HEK293T (cell line): ENCODE data around the gene LITAFD.

Source experiments
- BHLHE40 ChIP-seq: fragments of 450-650 bp; IDR thresholded peaks from 2 replicates; pipeline ENCODE4 v1.6.1; 2016; ENCODE audit warnings: mild to moderate bottlenecking, moderate library complexity, borderline replicate concordance
- NFRKB ChIP-seq: fragments of 450-650 bp; IDR thresholded peaks from 2 replicates; pipeline ENCODE4 v1.6.1; 2016; ENCODE audit warnings: mild to moderate bottlenecking, moderate library complexity

GRCh38 chr16:8882725-8883377, 700 bp downstream of the LITAFD start:
- TF ChIP-seq BHLHE40 (no peak), NFRKB (no peak)
